Esophagus (tissue), 2 donors: ENCODE measurements around the gene EIF3M. TPM values are rescaled to one million over a fixed set of nuclear protein-coding genes. Genes with fewer than 3 reads are reported as not detected.

ENCODE experiments used
- H3K27ac ChIP-seq, 2 donors: one replicate each; pipeline ENCODE4 v1.5.1; 2013; ENCODE audit warnings: low read depth in 2 of 2, mild to moderate bottlenecking in 2 of 2, inconsistent platforms in 1 of 2, low read length in 1 of 2, moderate library complexity in 1 of 2
- H3K27me3 ChIP-seq, 2 donors: one replicate each; pipeline ENCODE4 v1.6.1; 2013; ENCODE audit warnings: low read length in 2 of 2, control low read depth in 1 of 2, mild to moderate bottlenecking in 1 of 2; ENCODE audit not compliant: insufficient read depth in 2 of 2, control insufficient read depth in 1 of 2
- H3K36me3 ChIP-seq, 2 donors: one replicate each; pipeline ENCODE4 v1.6.1; 2013; ENCODE audit warnings: low read length in 1 of 2; ENCODE audit not compliant: control insufficient read depth in 2 of 2, insufficient read depth in 2 of 2
- H3K4me1 ChIP-seq, 2 donors: one replicate each; pipeline ENCODE4 v1.6.1; 2013; ENCODE audit warnings: low read length in 1 of 2; ENCODE audit not compliant: control insufficient read depth in 2 of 2, insufficient read depth in 2 of 2
- H3K4me3 ChIP-seq, 2 donors: one replicate each; pipeline ENCODE4 v1.5.1; 2013; ENCODE audit warnings: low read length in 2 of 2, mild to moderate bottlenecking in 2 of 2, low read depth in 1 of 2, moderate library complexity in 1 of 2
- H3K9me3 ChIP-seq, 2 donors: one replicate each; pipeline ENCODE4 v1.6.1; 2013; ENCODE audit warnings: mild to moderate bottlenecking in 2 of 2, low read depth in 1 of 2, low read length in 1 of 2, moderate library complexity in 1 of 2; ENCODE audit not compliant: control insufficient read depth in 2 of 2, insufficient read depth in 1 of 2
- WGBS, 2 donors: extraction: QIAGEN DNeasy Blood & Tissue Kit; methylation state at CpG; one replicate each; pipeline ENCODE4 v1.1.7; 2013; 5-methylcytosine and 5-hydroxymethylcytosine counted together
- polyA plus RNA-seq, 2 donors: library from polyadenylated mRNA; stranded (reverse); fragments of 200-250 nt; gene quantifications; one replicate each; pipeline ENCODE4 v1.2.3, GENCODE V29; 2013
- donor health status: healthy with polysubstance abuse.
- donor health status: Bipolar disorder and iron deficiency.

EIF3M gene
- polyA plus RNA-seq, 2 donors, result 142 to 283 TPM

GRCh38 chr11:32566517-32566916 lies 17.1 kb upstream of the EIF3M start:
- 90 to 91% methylated on average over 2 of the region's 2 CpGs for WGBS, 2 donors
- H3K36me3 ChIP-seq, result no peaks in the 10 kb centered on the region
- no peaks in the 10 kb centered on the region for H3K4me1 ChIP-seq
- H3K4me3 ChIP-seq, result no peak overlapping the region
- no peak overlapping the region for H3K27ac ChIP-seq
- no peaks in the 10 kb centered on the region for H3K9me3 ChIP-seq
- H3K27me3 ChIP-seq, result peaks cover 0 to 4% of the 10 kb centered on the region in 2 donors

- H3K27me3 ChIP-seq, result peaks cover 0 to 4% of the 10 kb centered on the region in 2 donors
- no peaks in the 10 kb centered on the region for H3K9me3 ChIP-seq
- H3K36me3 ChIP-seq, result no peaks in the 10 kb centered on the region
- no peak overlapping the region for H3K27ac ChIP-seq
- no peak overlapping the region for H3K4me3 ChIP-seq
- WGBS, 2 donors, result 70 to 82% methylated on average over 1 of the region's 1 CpG
- H3K4me1 ChIP-seq, result no peaks in the 10 kb centered on the region
Measured at GRCh38 chr11:32567154-32567553, 16.5 kb upstream of the EIF3M start.

- 49 to 68% methylated on average over 4 of the region's 4 CpGs for WGBS, 2 donors
Measured at GRCh38 chr11:32569313-32569881, 14.2 kb upstream of the EIF3M start.

GRCh38 chr11:32571039-32571438 lies 12.6 kb upstream of the EIF3M start:
- no peaks in the 10 kb centered on the region for H3K36me3 ChIP-seq
- 47 to 57% methylated on average over 10 of the region's 10 CpGs for WGBS, 2 donors
- H3K27ac ChIP-seq, result no peak overlapping the region

More at GRCh38 chr11:32569313-32569881, 14.2 kb upstream of the EIF3M start:
- no peak overlapping the region for H3K27ac ChIP-seq
- no peaks in the 10 kb centered on the region for H3K9me3 ChIP-seq
- no peaks in the 10 kb centered on the region for H3K36me3 ChIP-seq
- no peaks in the 10 kb centered on the region for H3K4me1 ChIP-seq
- H3K4me3 ChIP-seq, result no peak overlapping the region
- no peaks in the 10 kb centered on the region for H3K27me3 ChIP-seq

GRCh38 chr11:32573228-32573627 lies 10.4 kb upstream of the EIF3M start:
- Histone ChIP-seq H3K27ac (no peak overlapping the region), H3K4me3 (no peak overlapping the region), H3K27me3 (no peaks in the 10 kb centered on the region), H3K36me3 (no peaks in the 10 kb centered on the region), H3K9me3 (no peaks in the 10 kb centered on the region), H3K4me1 (no peaks in the 10 kb centered on the region)
- WGBS, 2 donors, result 65 to 67% methylated on average over 4 of the region's 4 CpGs

More at GRCh38 chr11:32571039-32571438, 12.6 kb upstream of the EIF3M start:
- no peaks in the 10 kb centered on the region for H3K4me1 ChIP-seq
- no peak overlapping the region for H3K4me3 ChIP-seq
- H3K27me3 ChIP-seq, result no peaks in the 10 kb centered on the region
- no peaks in the 10 kb centered on the region for H3K9me3 ChIP-seq

- Histone ChIP-seq H3K4me3 (no peak overlapping the region), H3K27ac (no peak overlapping the region), H3K4me1 (no peaks in the 10 kb centered on the region), H3K36me3 (no peaks in the 10 kb centered on the region), H3K27me3 (no peaks in the 10 kb centered on the region), H3K9me3 (no peaks in the 10 kb centered on the region)
- WGBS, 2 donors, result 76 to 81% methylated on average over 4 of the region's 4 CpGs
Measured at GRCh38 chr11:32574421-32574820, 9.2 kb upstream of the EIF3M start.

GRCh38 chr11:32575070-32575469 lies 8.6 kb upstream of the EIF3M start:
- Histone ChIP-seq H3K4me3 (no peak overlapping the region), H3K9me3 (no peaks in the 10 kb centered on the region), H3K27me3 (no peaks in the 10 kb centered on the region), H3K36me3 (no peaks in the 10 kb centered on the region), H3K4me1 (no peaks in the 10 kb centered on the region), H3K27ac (no peak overlapping the region)
- WGBS, 2 donors, result 61 to 70% methylated on average over 2 of the region's 2 CpGs

- no peak overlapping the region for H3K27ac ChIP-seq
Measured at GRCh38 chr11:32576456-32576855, 7.2 kb upstream of the EIF3M start.

GRCh38 chr11:32580967-32581366 lies 2.7 kb upstream of the EIF3M start:
- H3K27ac ChIP-seq, result no peak overlapping the region
- H3K36me3 ChIP-seq, result no peaks in the 10 kb centered on the region
- no peaks in the 10 kb centered on the region for H3K27me3 ChIP-seq
- peaks cover 0 to 2% of the 10 kb centered on the region in 2 donors for H3K4me1 ChIP-seq
- WGBS, 2 donors, result 57 to 67% methylated on average over 2 of the region's 2 CpGs
- no peaks in the 10 kb centered on the region for H3K9me3 ChIP-seq
- no peak overlapping the region for H3K4me3 ChIP-seq

More at GRCh38 chr11:32576456-32576855, 7.2 kb upstream of the EIF3M start:
- WGBS, 2 donors, result 89 to 97% methylated on average over 1 of the region's 1 CpG
- Histone ChIP-seq H3K4me1 (no peaks in the 10 kb centered on the region), H3K27me3 (no peaks in the 10 kb centered on the region), H3K4me3 (no peak overlapping the region), H3K9me3 (no peaks in the 10 kb centered on the region), H3K36me3 (no peaks in the 10 kb centered on the region)

- WGBS, 2 donors, result 65 to 71% methylated on average over 3 of the region's 3 CpGs
- Histone ChIP-seq H3K27me3 (no peaks in the 10 kb centered on the region), H3K36me3 (no peaks in the 10 kb centered on the region), H3K9me3 (no peaks in the 10 kb centered on the region), H3K4me1 (peaks cover 0 to 3% of the 10 kb centered on the region in 2 donors), H3K4me3 (no peak overlapping the region), H3K27ac (no peak overlapping the region)
Measured at GRCh38 chr11:32581556-32581955, 2.1 kb upstream of the EIF3M start.
